Stimulated activated CD4-positive, alpha-beta T cell treated with anti-CD3 and anti-CD28 coated beads, Interleukin-2, amount 100 ng/mL, for 48 hours (primary cell): ENCODE data around the gene CXorf38.

ENCODE experiments used
- DNase-seq, 2 donors: peaks; one replicate each; pipeline ENCODE4 v3.0.0-alpha.2; 2020

Gene CXorf38

GRCh38 chrX:40647307-40648197 is at the start of gene CXorf38:
Gene CXorf38, minus strand, starts transcription at chrX:40647561. Its CDS starts 41 bp downstream, at chrX:40647520.
- peak; percentile 89 to 97 for DNase-seq

GRCh38 chrX:40694802-40695201 is 47.4 kb upstream of the CXorf38 start:
- no peak for DNase-seq

- DNase-seq, result no peak
Observed at GRCh38 chrX:40688929-40689328, 41.6 kb upstream of the CXorf38 start.

GRCh38 chrX:40687169-40687568 is 39.8 kb upstream of the CXorf38 start:
- no peak for DNase-seq

- no peak for DNase-seq
Observed at GRCh38 chrX:40685362-40685918, 38.1 kb upstream of the CXorf38 start.

- DNase-seq, result no peak
Observed at GRCh38 chrX:40684092-40684491, 36.7 kb upstream of the CXorf38 start.

- DNase-seq, result no peak
Observed at GRCh38 chrX:40683245-40683644, 35.9 kb upstream of the CXorf38 start.

GRCh38 chrX:40671126-40671525 is 23.8 kb upstream of the CXorf38 start:
- DNase-seq, result no peak

GRCh38 chrX:40663880-40664630 is 16.7 kb upstream of the CXorf38 start:
- no peak for DNase-seq

GRCh38 chrX:40663078-40663740 is 15.8 kb upstream of the CXorf38 start:
- no peak for DNase-seq

GRCh38 chrX:40661489-40661888 is 14.1 kb upstream of the CXorf38 start:
- no peak for DNase-seq

GRCh38 chrX:40660381-40660780 is 13.0 kb upstream of the CXorf38 start:
- no peak for DNase-seq

GRCh38 chrX:40653535-40653934 is 6.2 kb upstream of the CXorf38 start:
- no peak for DNase-seq

GRCh38 chrX:40652664-40653063 is 5.3 kb upstream of the CXorf38 start:
- DNase-seq, result no peak

- peak; percentile 60 to 73 for DNase-seq
Observed at GRCh38 chrX:40651620-40652223, 4.4 kb upstream of the CXorf38 start.

GRCh38 chrX:40646489-40647306 is 663 bp downstream of the CXorf38 start:
- DNase-seq, result peak in 1 of 2 donors; percentile 10

- peak; percentile 6 to 8 for DNase-seq
Observed at GRCh38 chrX:40644821-40645358, 2.5 kb downstream of the CXorf38 start.

GRCh38 chrX:40644176-40644575 is 3.2 kb downstream of the CXorf38 start:
- no peak for DNase-seq

- no peak for DNase-seq
Observed at GRCh38 chrX:40637687-40638086, 9.7 kb downstream of the CXorf38 start.

- no peak for DNase-seq
Observed at GRCh38 chrX:40632199-40632598, 15.2 kb downstream of the CXorf38 start.

- no peak for DNase-seq
Observed at GRCh38 chrX:40628506-40628905, 18.9 kb downstream of the CXorf38 start.
